A375 (cell line): ENCODE measurements around the gene TMCO4. TPM values are rescaled to one million over a fixed set of nuclear protein-coding genes. Genes with fewer than 3 reads are reported as not detected.

Source experiments
- total RNA-seq: library from RNA; depleted of rRNA; stranded (reverse); fragments of >200 nt; shearing (Covaris generic); gene quantifications from 2 replicates; pipeline ENCODE4 v1.2.3, GENCODE V29; 2014; rRNA removed

Gene TMCO4
- total RNA-seq = 15.9 and 17.8 TPM in 2 replicates

DNA sequence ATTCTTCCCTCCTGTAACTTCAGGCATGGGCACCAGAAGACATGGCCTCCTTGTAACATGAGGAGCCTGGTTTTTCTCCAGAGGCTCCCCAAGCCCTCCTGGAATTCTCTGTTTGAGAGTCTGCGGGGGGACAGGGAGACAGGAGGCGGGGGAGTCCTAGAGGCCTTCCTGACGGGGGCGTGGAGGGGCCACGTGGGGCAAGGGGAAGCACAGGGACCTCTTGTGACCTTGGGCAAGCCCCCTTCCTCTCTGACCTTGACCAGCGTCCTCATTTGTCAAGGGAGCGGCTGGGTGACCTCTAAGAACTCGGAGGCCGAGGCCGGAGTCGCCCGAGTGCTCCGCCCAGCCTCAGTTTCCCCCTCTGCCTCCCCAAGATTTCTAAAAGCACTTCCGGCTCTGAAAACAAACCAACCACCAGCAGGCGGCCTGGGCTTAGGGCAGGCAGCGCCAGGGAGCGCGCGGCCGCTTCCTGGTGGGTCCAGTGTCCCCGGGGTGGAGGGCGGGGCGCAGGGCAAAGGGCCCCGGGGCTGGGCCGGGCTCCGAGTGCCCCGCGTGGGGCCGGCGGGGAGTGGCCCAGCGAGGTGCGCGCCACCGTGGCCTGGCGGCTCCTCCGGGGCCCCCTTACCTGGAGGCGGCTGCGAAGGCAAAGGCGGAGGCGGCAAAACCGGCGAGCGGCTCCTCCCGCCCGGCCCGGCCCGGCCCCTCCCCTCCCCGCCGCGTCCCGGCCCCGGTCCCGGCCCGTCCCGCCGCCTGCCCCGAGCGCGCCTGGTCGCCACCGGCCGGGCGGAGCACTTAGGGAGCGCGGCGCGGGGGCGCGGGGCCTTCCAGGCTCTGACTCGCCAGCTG, at the start of gene TMCO4:
Gene TMCO4, minus strand, starts transcription at position 687 of the 846 bp plus-strand sequence. CDS start 19,158 bp downstream, outside the sequence.

DNA sequence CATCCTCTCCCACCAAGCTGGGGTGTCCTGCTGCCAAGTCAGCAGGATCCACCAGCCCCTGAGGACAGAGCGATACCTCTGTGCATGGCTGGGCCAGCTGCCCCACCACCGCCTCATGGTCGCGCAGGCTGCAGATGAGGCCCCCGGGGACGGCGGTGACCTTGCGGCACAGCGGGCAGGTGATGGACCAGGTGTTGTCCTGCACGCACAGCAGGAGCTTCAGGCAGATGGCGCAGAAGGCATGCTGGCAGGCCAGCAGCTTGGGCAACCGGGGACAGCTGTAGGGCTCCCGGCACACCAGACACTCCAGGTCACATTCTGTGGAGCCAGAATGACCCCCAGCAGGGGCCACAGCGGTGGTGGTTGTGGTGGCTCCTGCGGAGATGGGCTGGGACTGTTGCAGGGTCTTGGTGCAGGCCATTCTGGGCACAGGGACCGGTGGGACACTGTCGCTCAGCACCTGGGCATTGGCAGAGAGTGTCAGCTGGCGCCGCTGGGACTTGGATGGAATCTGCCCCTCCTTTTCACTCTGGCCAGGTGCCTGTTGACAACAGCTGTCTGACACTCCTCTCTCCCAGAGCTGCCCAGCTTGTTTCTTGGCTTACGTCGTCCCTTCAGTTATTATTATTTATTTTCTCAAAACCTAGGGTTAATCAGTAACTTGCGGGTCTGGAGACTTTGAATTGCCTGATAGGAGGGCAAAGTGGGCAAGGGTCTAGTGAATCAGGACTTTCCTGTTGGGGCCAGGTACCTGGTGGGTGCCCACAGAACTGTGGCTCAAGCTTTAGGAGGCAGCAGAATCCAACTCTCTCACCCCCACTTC, 15.2 kb upstream of the TMCO4 start, which contains the start of gene RNF186:
Gene RNF186, minus strand, starts transcription at position 603 of the 823 bp plus-strand sequence. Its CDS starts 182 bp downstream, at position 421.

DNA sequence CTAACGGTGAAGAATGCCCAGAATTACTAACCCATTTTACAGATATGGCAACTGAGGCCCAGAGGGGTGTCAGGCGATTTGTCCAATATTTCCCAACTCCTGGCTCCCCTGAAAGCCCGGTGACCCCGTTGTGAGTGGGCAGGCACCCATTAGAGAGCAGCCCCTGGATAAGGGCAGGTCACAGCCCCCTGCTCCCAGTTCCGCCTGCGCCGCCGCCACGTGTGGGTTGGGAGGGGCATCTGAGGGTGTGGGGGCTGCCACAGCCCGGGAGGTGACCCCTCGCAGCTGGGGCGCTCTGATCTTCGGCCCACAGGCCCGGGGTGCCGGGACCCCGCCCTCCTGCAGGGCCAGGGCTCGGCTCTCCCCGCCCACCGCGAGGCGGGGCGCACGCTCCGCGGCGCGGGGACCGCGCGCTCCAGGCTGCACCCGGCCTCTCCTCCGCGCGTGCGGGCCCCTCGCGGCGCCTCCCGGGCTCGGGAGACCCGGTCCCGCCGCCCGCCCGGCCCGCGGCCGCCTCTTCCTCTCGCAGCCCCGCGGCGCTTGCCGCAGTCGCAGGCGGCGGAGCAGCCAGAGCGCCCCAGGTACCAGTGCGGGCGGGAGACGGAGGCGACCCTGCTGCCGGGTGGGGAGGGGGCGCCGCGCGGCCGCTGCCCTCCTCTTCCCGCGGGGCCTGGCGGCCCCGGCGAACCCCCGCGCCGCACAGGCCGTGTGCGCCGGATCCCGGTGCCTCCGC, 135.1 kb downstream of the TMCO4 start, which contains the start of gene HTR6:
Gene HTR6, plus strand, starts transcription at position 423 of the 733 bp plus-strand sequence. CDS start 879 bp downstream, outside the sequence.

DNA sequence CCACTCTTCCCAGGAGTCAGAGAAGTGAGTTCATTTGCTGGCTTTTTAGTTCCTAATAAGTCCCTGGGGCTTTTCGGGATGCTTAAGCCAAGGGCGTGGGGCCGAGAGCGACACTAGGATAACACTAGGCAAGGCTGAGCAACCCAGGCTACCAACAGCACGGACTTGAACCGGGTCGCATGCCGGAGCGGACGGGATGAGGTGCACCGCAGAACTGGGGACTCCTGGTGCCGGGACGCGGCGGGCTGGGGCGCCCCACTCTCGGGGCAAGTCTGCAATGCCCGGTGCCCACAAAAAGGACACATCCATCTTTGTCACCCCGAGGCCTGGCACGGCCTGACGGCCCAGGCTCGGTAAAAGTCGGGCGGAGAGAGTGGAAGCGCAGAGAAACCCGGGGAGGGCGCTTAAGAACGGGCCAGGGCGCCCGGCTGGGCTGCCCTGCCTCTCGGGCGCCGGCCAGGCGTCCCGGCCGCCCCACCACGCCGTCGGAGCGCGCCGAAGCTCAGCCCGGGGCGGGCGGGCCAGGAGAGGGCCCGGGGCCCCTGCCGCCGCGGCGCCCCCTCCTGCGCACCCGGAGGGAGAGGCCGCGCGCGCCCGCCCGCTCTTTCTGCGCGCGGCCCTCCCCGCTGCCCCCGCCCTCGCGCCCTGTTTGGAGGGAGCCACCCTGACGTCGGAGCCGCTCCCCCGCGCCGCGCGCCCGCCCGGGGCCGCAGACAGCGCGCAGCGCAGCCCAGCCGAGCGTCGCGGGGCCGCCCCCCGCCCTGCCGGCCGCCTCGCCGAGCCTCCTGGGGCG, 155.9 kb downstream of the TMCO4 start, which contains the start of gene NBL1:
Gene NBL1, plus strand, starts transcription at position 710 of the 793 bp plus-strand sequence. CDS start 10,720 bp downstream, outside the sequence.

Other genes starting within 250 kb of the TMCO4 start
- 42.2 and 47.6 TPM in 2 replicates for gene NBL1, start 155.6 kb downstream of the TMCO4 start, total RNA-seq
- gene HTR6, start 135.0 kb downstream of the TMCO4 start, total RNA-seq = 0.15 and 0.27 TPM in 2 replicates
- not detected in 2 replicates for gene RNF186, start 15.4 kb upstream of the TMCO4 start, total RNA-seq
- 3.0 and 4.5 TPM in 2 replicates for gene OTUD3, start 82.5 kb upstream of the TMCO4 start, total RNA-seq
- not detected in 2 replicates for gene PLA2G2E, start 123.7 kb upstream of the TMCO4 start, total RNA-seq
- 0.21 TPM in 1 of 2 replicates, not detected in the other for gene PLA2G2A, start 179.7 kb upstream of the TMCO4 start, total RNA-seq